HG02642 (cell line): Measurements from ENCODE around the gene TUT7.
"Not testable (repeated sequence)": the region's sequence is repeated elsewhere in the genome, so short reads cannot be mapped to it uniquely, and the experiment has no call there.

Experiments
- ATAC-seq: cut with Tn5 transposase; IDR thresholded peaks from one replicate; pipeline ENCODE4 v1.9.1; 2021; ENCODE audit warnings: mild to moderate bottlenecking; ENCODE audit not compliant: unreplicated experiment, poor library complexity

Gene TUT7

DNA sequence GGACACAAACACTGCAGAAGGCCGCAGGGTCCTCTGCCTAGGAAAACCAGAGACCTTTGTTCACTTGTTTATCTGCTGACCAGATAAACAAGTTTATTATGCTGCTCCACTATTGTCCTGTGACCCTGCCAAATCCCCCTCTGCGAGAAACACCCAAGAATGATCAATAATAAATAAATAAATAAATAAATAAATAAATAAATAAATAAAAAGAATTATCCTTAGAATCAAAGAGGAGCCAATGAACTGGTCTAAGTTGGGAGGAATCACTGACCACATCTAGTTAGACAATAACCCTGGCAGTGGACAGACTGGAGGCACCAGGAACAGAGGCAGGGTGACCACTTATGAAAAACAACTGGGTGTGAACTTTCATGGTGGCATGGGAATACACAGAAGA, 41.3 kb downstream of the TUT7 start:
- ATAC-seq, result not testable (repeated sequence)

DNA sequence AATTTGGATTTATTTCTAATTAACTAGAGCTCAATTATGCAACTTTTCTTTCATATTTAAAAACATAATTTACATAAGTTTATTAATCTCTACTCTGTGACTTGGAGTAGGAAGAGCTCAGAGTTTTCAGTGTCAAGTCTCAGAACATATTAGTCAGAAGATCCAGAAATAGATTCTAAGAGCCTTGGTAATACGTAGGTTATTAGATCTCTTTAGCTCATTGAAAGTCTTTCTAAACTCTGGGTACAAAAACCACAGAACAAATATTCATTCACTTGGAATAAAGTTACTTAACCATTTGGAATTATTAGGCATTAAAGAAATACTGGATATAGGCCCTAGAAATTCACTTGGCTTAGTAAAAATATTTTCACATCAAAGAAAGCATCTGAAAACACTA, 45.5 kb downstream of the TUT7 start:
- no peak for ATAC-seq

DNA sequence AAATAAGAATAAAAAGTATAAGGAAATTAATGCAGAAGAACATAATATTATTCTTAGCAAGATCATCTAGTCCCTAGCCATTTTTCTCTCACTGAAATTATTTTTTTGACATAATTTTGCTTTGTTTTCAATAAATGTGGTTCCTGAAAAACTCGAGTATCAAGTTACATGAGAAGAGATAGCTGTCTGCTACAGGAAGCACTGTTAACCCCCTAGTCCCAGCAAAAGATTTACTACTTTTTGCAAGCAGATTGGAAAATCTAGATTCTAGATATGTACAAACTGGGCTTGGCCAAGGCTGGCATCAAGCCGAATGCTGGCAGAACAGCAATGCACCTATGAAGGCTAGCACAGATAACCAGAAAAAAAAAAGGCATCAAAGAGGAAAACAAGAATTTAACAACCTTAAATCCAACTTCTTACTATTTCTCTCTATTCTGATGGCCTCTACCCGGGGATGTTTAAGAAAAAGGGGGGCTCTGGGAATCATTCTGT, 49.9 kb downstream of the TUT7 start:
- ATAC-seq, result no peak

- no peak for ATAC-seq
Observed at GRCh38 chr9:86303316-86303975, 50.8 kb downstream of the TUT7 start.

GRCh38 chr9:86301686-86302085, 52.5 kb downstream of the TUT7 start:
- no peak for ATAC-seq

- no peak for ATAC-seq
Observed at GRCh38 chr9:86300701-86301100, 53.5 kb downstream of the TUT7 start.

- no peak for ATAC-seq
Observed at GRCh38 chr9:86298873-86299272, 55.3 kb downstream of the TUT7 start.

DNA sequence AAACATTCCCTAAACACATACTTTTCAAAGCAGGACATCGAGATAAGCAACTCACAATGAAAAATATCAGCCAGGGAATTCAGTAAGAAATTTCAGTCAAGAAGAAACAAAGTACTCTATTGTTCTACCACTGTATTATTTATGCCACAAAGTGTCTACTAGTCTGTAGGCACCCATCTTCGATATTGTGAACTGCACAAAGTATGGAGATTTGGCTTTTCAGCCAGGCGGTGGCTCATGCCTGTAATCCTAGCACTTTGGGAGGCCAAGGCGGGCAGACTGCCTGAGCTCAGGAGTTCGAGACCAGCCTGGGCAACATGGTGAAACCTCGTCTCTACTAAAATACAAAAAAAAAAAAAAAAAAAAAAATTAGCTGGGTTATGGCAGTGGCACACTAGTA, 63.9 kb downstream of the TUT7 start:
- not testable (repeated sequence) for ATAC-seq

GRCh38 chr9:86288499-86289198, 65.6 kb downstream of the TUT7 start:
- no peak for ATAC-seq

- ATAC-seq, result no peak
Observed at GRCh38 chr9:86287013-86287412, 67.2 kb downstream of the TUT7 start.

DNA sequence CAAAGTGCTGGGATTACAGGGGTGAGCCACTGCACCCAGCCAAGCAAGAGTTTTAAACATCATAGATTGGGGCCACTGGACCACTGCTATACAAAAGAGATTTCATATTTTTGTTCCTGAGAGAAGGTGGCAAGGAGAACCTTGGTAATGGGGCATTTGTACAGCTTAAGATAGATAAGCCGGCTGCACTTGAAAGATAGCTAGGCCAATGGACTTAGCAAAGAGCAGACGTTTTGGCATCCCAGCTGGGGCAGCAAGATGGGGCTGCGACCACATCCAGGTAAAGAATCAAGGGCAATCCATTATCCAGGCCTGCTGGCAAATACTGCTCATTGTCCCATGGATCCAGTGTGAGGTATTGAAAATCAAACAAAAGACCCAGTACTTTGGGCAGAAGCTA, 67.9 kb downstream of the TUT7 start:
- no peak for ATAC-seq

DNA sequence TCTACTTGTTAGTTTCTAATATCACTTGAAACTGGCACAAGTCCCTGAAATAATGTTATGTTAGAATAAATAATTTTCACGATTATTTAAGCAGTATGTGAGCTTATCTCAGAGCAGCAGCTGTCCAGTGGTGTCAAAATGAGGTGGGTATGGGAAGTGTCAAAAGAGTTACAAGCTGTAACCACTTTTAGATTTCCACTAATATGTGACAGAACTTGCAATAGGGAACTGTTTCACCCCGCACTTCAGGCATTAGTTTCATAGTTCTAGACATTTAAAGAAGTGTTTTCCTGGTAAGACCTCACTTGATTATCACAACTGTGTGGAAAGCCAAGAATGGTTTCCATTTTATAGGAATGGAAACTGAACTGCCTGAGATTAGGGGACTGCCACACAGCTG, 68.9 kb downstream of the TUT7 start:
- ATAC-seq, result no peak

GRCh38 chr9:86282979-86283535, 71.2 kb downstream of the TUT7 start:
- ATAC-seq, result no peak

- peak; percentile 90 for ATAC-seq
Observed at GRCh38 chr9:86282077-86282978, 71.9 kb downstream of the TUT7 start, which contains the start of gene ISCA1. ISCA1 (minus strand) TSS chr9:86282538; CDS start chr9:86282458, 80 bp downstream.

DNA sequence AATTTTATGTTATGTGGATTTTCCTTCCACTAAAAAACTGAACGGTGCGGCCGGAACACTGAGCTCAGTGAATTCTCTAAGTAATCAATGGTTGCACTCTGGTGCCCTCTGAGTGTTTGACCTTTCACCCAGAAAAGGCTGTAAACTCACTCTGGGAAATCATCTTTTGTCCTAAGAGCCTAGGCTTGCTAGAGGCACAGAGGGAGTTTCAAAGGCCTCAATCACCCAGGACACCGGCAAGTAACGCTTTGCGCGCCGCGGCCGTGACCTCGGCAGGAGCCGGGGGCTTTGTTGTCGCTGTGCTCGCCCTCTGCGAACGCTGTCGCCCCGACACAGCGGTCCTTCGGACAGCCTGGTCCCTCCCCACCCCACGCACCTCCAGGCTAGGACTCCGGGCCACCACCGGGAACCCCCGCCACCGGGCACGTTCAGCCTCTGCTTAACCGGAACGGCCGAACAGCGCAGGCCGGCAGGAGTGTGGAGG, 72.6 kb downstream of the TUT7 start:
- no peak for ATAC-seq

DNA sequence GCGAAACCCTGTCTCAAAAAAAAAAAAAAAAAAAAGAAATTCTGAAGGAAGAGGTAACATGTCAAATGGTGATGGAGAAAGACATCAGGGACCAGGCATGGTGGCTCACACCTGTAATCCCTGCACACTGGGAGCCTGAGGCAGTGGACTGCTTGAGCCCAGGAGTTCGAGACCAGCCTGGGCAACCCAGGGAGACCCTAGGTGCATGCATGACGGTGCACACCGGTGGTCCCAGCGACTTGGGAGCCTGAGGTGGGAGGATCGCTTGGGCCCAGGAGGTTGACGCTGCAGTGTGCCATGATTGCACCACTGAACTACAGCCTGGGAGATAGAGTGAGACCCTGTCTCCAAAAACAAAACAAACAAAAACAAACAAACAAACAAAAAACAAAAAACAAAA, 73.6 kb downstream of the TUT7 start:
- no peak for ATAC-seq

DNA sequence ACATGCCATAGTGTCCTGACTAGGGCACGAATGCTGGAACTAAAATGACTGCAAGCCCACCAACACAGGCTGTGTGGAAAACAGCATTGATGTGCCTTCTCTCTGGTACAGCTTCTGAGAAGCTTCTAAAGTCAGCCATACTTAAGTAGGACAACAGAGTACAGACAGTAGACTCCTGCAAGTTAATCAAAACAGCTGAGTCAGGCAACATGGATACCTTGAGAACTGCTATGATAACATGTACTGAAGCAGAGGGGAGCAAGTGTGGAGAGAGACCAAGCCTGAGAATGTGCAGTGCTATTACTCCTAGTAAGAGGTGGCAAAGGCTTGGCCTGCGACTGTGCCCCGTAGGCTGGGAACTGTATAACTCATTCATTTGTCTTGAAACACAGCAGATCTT, 74.4 kb downstream of the TUT7 start:
- no peak for ATAC-seq

DNA sequence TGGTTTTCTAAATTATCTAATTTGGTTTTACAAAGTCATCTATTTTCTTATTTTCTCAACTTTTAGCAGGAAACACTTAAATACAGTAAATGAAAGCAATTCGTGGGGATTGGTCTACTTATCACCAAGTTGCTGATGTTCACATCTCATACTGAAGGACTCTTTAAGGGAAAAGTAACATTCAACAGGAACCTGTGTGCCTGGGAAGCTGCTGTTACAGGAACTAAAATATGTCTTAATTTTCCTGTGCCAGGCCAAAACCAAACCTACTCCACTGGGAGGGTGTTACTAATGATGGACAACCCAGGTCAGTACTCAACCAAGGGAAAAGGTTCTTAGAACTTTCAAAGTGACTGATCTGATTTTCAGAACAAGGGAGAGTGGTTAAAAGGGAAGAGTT, 77.1 kb downstream of the TUT7 start:
- no peak for ATAC-seq

DNA sequence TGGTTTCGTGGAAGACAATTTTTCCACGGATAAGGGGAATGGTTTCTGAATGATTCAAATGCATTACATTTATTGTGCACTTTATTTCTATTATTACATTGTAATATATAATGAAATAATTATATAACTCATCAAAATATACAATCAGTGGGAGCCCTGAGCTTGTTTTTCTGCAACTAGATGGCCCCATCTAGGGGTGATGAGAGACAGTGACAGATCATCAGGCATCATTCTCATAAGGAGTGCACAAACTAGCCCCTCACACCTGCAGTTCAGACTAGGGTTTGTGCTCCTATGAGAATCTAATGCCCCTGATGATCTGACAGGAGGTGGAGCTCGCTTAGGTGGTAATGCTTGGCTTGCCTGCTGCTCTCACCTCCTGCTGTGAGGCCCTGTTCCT, 78.2 kb downstream of the TUT7 start:
- no peak for ATAC-seq

GRCh38 chr9:86274821-86275643, 79.2 kb downstream of the TUT7 start:
- ATAC-seq, result no peak
